ENCODE measurements around the gene ARHGAP10. TPM values are rescaled to one million over a fixed set of nuclear protein-coding genes. Genes with fewer than 3 reads are reported as not detected.

The ARHGAP10 gene
- total RNA-seq, 1 donor from 2014 or later: 37.0 TPM

DNA sequence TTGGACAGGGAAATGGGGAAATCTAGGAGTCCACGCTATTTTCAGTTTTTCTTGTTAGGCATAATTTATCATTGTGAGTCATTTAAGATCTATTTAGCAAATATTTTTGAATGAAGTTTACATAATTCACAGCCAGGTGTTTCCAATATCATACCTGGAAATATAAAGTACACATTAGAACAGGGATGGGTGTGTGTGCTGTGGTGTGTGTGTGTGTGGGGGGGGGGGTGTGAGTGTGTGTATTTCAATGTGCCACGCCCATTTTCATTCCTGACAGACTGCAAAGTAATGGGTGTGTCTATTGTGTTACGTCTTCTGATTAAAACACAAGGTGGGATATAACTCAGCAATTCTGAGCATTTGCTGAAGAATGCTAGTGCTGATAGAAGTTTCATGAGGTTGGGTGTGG is 33.2 kb downstream of the ARHGAP10 start:
- DNase-seq (ENCODE audit: low read depth): no peak

GRCh38 chr4:147768113-147768512 is 36.2 kb downstream of the ARHGAP10 start:
- peak; percentile 71 for DNase-seq (ENCODE audit: low read depth)

DNA sequence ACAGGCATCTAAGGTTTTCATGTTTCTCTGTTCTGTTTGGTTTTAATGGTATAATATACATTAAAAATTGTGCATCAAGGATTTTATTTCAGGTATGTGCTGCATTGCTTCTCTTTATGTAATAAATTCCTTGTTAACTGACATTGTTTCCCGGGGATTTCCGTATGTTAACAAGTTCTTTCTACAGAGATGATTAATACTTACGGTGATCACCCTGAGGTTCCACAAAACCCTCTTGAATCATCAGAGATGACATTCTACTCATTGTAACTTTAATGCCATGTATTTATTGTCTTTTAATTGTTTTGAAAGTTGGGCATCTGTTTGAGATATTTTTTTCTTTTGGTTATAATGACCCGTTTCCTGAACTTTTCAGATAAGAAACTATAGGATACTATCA is 37.5 kb downstream of the ARHGAP10 start:
- DNase-seq (ENCODE audit: low read depth): no peak

GRCh38 chr4:147770831-147771230 is 38.9 kb downstream of the ARHGAP10 start:
- DNase-seq (ENCODE audit: low read depth): no peak

- no peak for DNase-seq (ENCODE audit: low read depth)
Measured at GRCh38 chr4:147772056-147772455, 40.2 kb downstream of the ARHGAP10 start.

GRCh38 chr4:147772459-147772969 is 40.6 kb downstream of the ARHGAP10 start:
- DNase-seq (ENCODE audit: low read depth): peak; percentile 94

DNA sequence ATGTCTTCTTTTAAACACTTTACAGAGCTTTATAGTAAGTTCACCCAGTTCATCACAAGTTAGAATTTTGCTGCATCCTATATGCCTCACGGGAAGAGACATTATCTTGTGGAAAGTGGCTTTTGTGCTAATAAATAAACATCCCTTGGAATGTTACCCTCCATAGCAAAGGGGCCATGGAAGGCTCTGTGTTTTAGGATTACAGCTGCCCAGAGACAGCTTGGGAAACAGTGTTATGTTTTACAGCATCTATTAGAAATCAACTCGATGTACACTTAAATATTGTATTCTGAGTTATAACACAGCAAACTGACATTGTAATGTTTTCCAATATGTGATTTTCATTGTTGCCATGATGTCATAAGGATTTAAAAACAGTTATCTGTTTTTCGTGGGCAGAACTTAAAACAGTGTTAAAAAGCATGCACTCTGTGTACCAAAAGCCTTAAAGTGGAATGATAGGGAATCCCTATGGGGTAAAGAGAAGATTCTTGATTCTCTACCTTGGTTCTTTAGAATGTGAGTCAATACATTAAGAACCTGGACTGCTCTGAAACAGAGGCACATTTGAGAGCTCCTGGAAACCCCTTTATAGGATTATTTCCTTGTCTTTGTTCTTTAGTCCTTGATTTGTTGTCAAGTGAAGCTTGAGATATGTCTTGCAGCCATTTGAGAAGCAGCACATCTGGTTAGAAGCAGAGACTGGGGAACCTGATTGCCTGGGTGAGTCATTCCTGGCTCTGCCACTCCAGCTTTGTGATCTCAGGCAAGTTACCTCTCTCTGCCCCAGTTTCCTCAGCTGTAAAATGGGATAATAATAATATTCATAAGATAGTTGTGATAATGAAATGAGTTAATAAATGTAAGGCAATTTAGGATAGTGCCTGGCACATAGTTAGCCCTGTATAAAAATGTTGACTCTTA is 41.6 kb downstream of the ARHGAP10 start:
- peak; percentile 77 for DNase-seq (ENCODE audit: low read depth)

DNA sequence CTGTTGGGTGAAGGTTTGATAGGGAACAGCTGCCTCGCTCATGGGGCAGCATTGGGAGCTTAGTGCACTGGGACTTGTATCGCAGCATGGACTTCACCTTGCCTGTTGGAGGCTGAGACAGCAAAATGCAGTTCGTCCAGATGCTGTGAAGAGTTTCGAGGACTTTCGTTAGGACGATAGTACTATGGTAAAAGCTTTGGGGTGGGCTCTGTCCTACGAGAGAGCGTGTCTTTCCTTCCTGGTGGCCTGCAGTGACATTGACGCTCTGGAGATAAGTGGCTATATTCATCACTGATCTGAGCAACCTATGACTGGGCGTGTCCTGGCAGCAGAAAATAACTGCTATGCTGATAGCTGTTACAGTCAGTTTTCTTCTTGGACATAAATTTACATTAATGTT is 44.8 kb downstream of the ARHGAP10 start:
- no peak for DNase-seq (ENCODE audit: low read depth)

- no peak for DNase-seq (ENCODE audit: low read depth)
Measured at GRCh38 chr4:147777456-147778091, 45.7 kb downstream of the ARHGAP10 start.

- no peak for DNase-seq (ENCODE audit: low read depth)
Measured at GRCh38 chr4:147778942-147779341, 47.1 kb downstream of the ARHGAP10 start.

GRCh38 chr4:147779451-147779850 is 47.6 kb downstream of the ARHGAP10 start:
- DNase-seq (ENCODE audit: low read depth): no peak

- DNase-seq (ENCODE audit: low read depth): no peak
Measured at GRCh38 chr4:147780137-147780777, 48.4 kb downstream of the ARHGAP10 start.

DNA sequence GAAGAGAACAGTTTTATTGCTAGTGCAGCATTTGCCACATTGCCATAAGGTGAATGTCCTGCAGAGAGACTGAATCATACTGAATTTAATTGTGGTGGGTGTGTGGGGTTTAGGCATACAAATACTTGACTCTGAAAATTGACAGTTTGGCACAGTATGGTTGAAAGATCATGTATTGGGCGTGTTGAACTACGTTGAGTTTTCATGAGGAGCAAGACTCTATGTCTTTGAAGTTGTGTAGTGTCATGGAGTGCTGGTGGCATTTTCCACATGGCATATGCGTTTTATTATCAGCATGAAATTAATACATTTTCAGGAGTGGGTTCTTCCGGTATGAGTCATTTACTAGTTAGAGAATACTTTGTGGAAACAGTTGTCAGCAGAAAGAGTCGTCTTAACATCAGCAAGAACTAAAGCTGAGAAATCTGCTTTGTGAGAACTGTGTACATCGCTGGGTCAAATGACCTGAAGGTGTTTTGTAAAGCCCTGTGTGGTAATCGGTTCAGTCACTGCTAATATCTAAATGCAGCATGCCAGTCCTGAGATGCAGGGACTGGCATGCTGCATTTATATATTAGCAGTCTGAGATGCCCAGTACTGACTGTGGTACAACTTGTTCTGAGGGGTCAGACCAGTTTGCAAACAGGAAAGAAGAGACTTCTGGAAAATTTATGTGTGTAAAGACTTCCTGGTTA is 50.3 kb downstream of the ARHGAP10 start:
- peak; percentile 43 for DNase-seq (ENCODE audit: low read depth)

GRCh38 chr4:147785129-147785528 is 53.2 kb downstream of the ARHGAP10 start:
- DNase-seq (ENCODE audit: low read depth): no peak

DNA sequence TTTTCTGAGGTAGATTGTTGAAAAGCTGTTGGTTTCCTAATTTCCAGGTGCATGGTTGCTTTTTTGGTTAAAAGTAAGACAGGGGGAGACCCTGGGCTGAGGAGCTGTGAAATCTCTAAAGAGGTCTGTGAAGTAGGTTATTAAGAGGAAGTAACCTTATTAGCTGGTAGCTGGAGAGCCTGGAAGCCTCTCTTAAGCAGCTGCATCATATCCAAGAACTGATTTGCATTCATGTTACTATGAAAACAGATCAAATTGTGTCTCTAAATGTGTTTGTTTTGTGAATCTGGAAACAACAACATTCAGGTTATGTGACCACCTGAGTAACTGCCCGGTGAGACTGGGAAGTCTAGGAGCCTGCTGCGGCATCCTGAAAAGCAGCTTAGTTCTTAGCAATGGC is 54.1 kb downstream of the ARHGAP10 start:
- peak; percentile 24 for DNase-seq (ENCODE audit: low read depth)

DNA sequence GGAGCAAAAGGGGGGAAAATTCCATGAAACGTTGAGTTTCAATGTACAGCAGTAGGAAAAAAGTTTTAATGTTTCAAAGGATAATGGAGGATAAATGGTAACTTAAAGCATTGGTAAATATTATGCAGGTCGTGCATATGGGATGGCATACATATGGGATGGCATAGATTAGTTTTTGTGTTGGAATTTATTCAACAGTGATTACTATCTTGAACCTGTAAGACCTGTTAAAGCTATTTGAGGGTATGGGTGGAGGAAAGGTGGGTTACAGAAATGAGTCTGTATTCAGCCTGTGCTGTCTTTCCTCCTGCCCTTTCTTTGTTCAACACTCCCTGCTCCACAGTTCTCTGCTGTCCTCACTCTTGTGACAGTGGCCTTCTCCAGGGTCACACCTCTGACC is 54.6 kb downstream of the ARHGAP10 start:
- DNase-seq (ENCODE audit: low read depth): no peak

DNA sequence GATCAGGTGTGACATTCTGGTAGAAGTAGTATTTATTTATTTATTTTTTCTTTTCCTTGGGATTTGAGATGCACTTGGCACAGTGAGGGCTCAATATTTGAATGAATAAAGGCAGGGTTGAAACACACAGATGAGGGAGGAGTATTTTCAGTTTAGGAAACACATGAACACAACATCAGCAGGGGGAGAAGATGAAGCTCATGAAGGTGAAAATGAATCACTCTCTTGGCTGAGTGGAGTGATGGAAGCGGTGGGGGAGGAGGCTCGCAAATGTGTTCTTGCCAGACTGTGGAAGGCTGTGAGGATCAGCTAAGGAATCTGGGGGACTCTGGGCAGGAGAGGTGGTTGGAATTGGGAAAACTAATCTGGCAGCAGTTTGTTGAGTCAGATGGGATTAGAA is 55.3 kb downstream of the ARHGAP10 start:
- peak; percentile 50 for DNase-seq (ENCODE audit: low read depth)

GRCh38 chr4:147788791-147789190 is 56.9 kb downstream of the ARHGAP10 start:
- no peak for DNase-seq (ENCODE audit: low read depth)

DNA sequence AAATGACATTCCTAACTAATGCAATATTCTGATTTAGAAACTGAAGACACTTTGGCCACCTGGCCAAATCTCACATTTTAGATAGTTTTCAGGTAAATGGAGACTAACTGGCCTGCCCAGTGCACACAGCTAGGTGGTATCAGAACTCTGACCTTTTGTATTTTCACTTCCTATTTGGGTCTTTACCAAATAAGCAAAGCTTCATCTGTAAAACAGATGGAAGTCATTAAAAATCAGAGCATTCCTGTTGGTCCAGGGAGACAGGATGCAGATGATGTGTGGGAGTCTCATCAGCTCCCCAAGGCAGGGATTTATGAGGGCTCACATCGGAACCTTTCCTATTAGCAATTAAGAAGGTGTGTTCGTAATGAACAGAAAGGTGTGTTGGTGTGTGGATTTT is 57.7 kb downstream of the ARHGAP10 start:
- no peak for DNase-seq (ENCODE audit: low read depth)

- no peak for DNase-seq (ENCODE audit: low read depth)
Measured at GRCh38 chr4:147790412-147790811, 58.5 kb downstream of the ARHGAP10 start.

DNA sequence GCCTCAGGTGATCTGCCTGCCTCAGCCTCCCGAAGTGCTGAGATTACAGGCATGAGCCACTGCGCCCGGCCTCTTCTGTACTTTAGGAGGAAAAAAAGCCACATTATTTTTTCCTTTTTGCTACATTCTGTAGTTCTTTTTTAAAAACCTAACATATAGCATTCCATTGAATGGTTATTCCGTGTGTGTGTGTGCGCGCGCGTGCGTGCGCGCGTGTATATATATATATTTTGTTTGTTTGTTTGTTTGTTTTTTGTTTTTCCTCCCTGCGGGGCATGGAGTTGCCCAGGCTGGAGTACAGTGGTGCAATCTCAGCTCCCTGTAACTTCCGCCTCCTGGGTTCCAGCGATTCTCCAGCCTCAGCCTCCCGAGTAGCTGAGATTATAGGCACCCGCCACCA is 59.5 kb downstream of the ARHGAP10 start:
- DNase-seq (ENCODE audit: low read depth): no peak
